SK-N-SH treated with all-trans-retinoic acid at 6 μM for 48 hours (cell line): ENCODE measurements around the gene SUOX.

ENCODE experiments used
- ATAC-seq: fragments of 200-7000 bp; cut with Tn5 transposase; 3 replicates; pipeline ENCODE4 v1.9.1; 2020; ENCODE audit warnings: mild to moderate bottlenecking, moderate library complexity
- CSRNP3 ChIP-seq: fragments of 250-450 bp; sonication (Bioruptor Pico); IDR thresholded peaks from 2 replicates; pipeline ENCODE4 v1.5.1; 2021; ENCODE audit warnings: mild to moderate bottlenecking, moderate library complexity
- ESRRG ChIP-seq: fragments of 250-450 bp; sonication (Bioruptor Pico); IDR thresholded peaks from 2 replicates; pipeline ENCODE4 v1.6.1; 2021; ENCODE audit warnings: mild to moderate bottlenecking
- ISL1 ChIP-seq: fragments of 250-450 bp; sonication (Bioruptor Pico); IDR thresholded peaks from 2 replicates; pipeline ENCODE4 v2.1.2; 2022; ENCODE audit warnings: mild to moderate bottlenecking, moderate library complexity
- OSR1 ChIP-seq: fragments of 250-450 bp; sonication (Bioruptor Pico); IDR thresholded peaks from 2 replicates; pipeline ENCODE4 v1.8.0; 2022; ENCODE audit warnings: moderate library complexity, mild to moderate bottlenecking, inconsistent platforms
- PATZ1 ChIP-seq: fragments of 250-450 bp; sonication (Bioruptor Pico); IDR thresholded peaks from 2 replicates; pipeline ENCODE4 v1.8.0; 2020; ENCODE audit warnings: mild to moderate bottlenecking, moderate library complexity, borderline replicate concordance
- RARB ChIP-seq: fragments of 250-450 bp; sonication (Bioruptor Pico); IDR thresholded peaks from 2 replicates; pipeline ENCODE4 v1.8.0; 2021; ENCODE audit warnings: mild to moderate bottlenecking, moderate library complexity
- SNAI2 ChIP-seq: fragments of 250-450 bp; sonication (Bioruptor Pico); IDR thresholded peaks from 2 replicates; pipeline ENCODE4 v1.5.0; 2020; ENCODE audit warnings: mild to moderate bottlenecking, moderate library complexity
- TOX ChIP-seq: fragments of 250-450 bp; sonication (Bioruptor Pico); IDR thresholded peaks from 2 replicates; pipeline ENCODE4 v1.8.0; 2021; ENCODE audit warnings: mild to moderate bottlenecking, moderate library complexity, borderline replicate concordance
- TSHZ2 ChIP-seq: fragments of 250-450 bp; sonication (Bioruptor Pico); IDR thresholded peaks from 2 replicates; pipeline ENCODE4 v1.5.0; 2020; ENCODE audit warnings: mild to moderate bottlenecking, moderate library complexity
- ZC3H10 ChIP-seq: fragments of 250-450 bp; sonication (Bioruptor Pico); IDR thresholded peaks from 2 replicates; pipeline ENCODE4 v1.5.1; 2021; ENCODE audit warnings: mild to moderate bottlenecking, moderate library complexity
- ZFP3 ChIP-seq: fragments of 250-450 bp; sonication (Bioruptor Pico); IDR thresholded peaks from 2 replicates; pipeline ENCODE4 v1.5.0; 2020; ENCODE audit warnings: mild to moderate bottlenecking, moderate library complexity
- ZFP30 ChIP-seq: fragments of 450-650 bp; formaldehyde crosslinking; IDR thresholded peaks from 2 replicates; pipeline ENCODE4 v1.5.0; 2022; ENCODE audit warnings: mild to moderate bottlenecking, moderate library complexity
- ZNF70 ChIP-seq: fragments of 450-650 bp; formaldehyde crosslinking; IDR thresholded peaks from 2 replicates; pipeline ENCODE4 v1.5.0; 2020; ENCODE audit warnings: mild to moderate bottlenecking, moderate library complexity
- ZNF8 ChIP-seq: fragments of 450-650 bp; formaldehyde crosslinking; IDR thresholded peaks from 2 replicates; pipeline ENCODE4 v1.5.0; 2020; ENCODE audit warnings: mild to moderate bottlenecking, moderate library complexity
- TF ChIP-seq, protein P1 (sequence below): fragments of 250-450 bp; sonication (Bioruptor Pico); IDR thresholded peaks from 2 replicates; pipeline ENCODE4 v1.5.1; 2020; ENCODE audit warnings: low read depth, mild to moderate bottlenecking, moderate library complexity

The SUOX gene

DNA sequence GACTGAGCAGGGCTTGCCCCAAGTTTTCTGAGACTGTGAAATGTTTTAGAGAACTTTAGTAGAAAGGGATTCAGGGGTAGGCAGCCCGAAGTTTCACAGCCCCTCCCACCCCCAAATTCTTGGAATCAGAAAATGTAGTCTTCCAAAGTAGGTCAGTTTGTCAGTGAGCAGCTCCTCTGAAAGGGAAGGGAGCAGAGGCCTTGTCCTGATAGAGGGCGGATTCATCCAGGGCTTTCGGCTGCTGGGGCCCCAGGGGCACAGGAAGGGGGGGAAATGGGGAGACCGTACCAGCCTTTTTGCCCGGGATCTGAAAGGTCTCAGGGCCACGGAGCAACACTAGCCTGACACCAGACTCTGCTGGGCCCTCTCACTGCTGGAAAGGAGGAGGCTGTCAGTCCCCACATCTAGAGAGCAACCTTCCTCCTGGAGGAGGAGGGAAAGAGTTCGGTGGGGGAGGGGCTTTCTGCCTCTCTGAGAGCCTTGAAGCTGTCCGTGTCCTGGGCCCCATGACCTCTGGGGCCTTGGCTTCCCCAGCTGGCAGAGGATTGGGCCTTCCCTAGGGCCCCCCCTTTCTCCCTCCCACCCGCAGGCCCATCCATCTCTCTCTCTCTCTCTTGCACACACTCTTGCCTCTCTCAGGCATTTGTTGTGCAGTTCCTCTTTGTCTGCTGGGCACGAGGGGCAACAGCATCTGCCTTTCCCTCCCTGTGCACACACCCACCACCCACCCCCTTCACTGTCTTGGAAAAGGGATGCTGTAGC, 23.5 kb downstream of the SUOX start, which contains the start of gene IKZF4:
Gene IKZF4 (plus strand): TSS at position 621 of the 762 bp plus-strand sequence. CDS start 451 bp downstream, outside the sequence.
- TF ChIP-seq SNAI2 (CRISPR knock-in tag) = no peak
- 0 out of 2 replicates have a peak, but pooled peaks have one; percentile 31 for TF ChIP-seq PATZ1 (CRISPR knock-in tag)
- peak; percentile 60 for ATAC-seq

DNA sequence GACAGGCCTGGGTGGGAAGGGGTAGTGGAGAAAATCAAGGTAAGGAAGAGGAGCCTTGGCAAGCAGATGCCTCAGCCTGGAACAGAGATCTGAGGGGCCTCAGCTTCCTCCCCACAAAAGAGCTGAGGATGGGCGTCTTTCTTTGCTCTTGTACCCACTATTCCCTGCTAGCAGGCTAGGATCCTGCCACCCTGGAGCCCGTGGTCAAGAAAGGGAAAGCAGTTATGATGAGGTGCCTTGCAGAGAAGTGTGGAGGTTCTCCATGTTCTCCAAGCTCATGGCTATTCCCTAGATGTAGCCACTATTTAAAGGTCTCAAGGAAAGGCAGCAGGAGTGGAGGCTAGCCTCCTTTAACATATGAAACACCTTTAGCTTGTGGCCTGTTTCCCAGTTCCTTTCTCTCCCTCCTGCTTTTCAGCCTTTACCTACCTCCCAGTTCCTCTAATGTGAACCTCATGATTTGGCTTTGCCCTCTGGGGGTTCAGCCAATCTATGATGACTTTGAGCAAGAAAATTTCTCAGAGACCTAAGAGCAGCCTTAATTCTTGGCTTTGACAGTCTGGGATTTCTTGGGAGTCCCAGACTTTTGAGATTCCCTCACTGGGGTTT, 24.9 kb downstream of the SUOX start:
- TF ChIP-seq PATZ1 (CRISPR knock-in tag) (no peak), ZFP3 (CRISPR knock-in tag) (no peak), ISL1 (no peak), CSRNP3 (CRISPR knock-in tag) (no peak), ZC3H10 (CRISPR knock-in tag) (no peak), ESRRG (CRISPR knock-in tag) (no peak), ZNF8 (no peak), RARB (CRISPR knock-in tag) (no peak), ZFP30 (CRISPR knock-in tag) (no peak), OSR1 (CRISPR knock-in tag) (no peak), SNAI2 (CRISPR knock-in tag) (no peak)
- ATAC-seq = peak; percentile 27

DNA sequence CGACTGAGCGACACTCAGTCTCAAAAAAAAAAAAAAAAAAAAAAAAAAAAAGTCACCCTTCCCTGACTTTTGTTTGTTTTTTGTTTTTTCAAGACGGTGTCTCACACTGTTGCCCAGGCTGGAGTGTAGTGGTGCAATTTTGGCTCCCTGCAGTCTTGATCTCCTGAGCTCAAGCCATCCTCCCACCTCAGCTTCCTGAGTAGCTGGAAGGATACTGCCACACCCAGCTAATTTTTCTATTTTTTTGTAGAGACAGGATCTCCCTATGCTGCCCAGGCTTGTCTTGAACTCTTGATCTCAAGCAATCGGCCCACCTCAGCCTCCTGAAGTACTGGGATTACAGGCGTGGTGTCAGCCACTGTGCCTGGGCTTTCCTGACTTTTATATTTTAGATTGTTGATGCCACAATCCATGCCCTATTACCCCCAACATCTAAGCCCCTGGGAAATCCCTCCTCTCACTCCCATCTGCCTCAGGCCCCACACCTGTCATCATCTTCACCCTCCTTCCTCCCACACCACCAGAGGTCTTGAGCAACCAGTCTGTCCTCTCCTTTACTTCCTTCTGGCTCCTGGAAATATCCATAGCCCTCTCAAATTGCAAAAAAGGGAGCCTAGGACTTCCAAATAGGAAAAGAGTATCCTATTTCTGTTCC, 31.6 kb downstream of the SUOX start:
- TF ChIP-seq ZC3H10 (CRISPR knock-in tag) = no peak
- TF ChIP-seq ZFP30 (CRISPR knock-in tag) = no peak
- TF ChIP-seq, protein P1, sequence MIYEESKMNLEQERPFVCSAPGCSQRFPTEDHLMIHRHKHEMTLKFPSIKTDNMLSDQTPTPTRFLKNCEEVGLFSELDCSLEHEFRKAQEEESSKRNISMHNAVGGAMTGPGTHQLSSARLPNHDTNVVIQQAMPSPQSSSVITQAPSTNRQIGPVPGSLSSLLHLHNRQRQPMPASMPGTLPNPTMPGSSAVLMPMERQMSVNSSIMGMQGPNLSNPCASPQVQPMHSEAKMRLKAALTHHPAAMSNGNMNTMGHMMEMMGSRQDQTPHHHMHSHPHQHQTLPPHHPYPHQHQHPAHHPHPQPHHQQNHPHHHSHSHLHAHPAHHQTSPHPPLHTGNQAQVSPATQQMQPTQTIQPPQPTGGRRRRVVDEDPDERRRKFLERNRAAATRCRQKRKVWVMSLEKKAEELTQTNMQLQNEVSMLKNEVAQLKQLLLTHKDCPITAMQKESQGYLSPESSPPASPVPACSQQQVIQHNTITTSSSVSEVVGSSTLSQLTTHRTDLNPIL = no peak
- TF ChIP-seq TSHZ2 (CRISPR knock-in tag) = no peak
- no peak for TF ChIP-seq PATZ1 (CRISPR knock-in tag)
- TF ChIP-seq ZNF8 = no peak
- no peak for TF ChIP-seq ZNF70 (CRISPR knock-in tag)
- no peak for TF ChIP-seq TOX (CRISPR knock-in tag)
- TF ChIP-seq SNAI2 (CRISPR knock-in tag) = no peak
- no peak; the same call in 2 of the 3 replicates for ATAC-seq
